Neural progenitor cell (in vitro differentiated cells): ENCODE data around the gene KRTAP9-8.

Experiments
- EZH2 ChIP-seq: fragments of 200-600 bp; sonication (generic); IDR thresholded peaks from 2 replicates; pipeline ENCODE4 v1.6.1; 2017; ENCODE audit warnings: antibody characterized with exemption, mild to moderate bottlenecking, moderate library complexity
- EZH2phosphoT487 ChIP-seq: fragments of 200-600 bp; sonication (generic); IDR thresholded peaks from 2 replicates; pipeline ENCODE4 v1.6.1; 2017; ENCODE audit warnings: antibody characterized with exemption
- TF ChIP-seq, protein P1 (sequence below): fragments of 200-600 bp; sonication (generic); IDR thresholded peaks from 2 replicates; pipeline ENCODE4 v1.5.1; 2017; ENCODE audit warnings: antibody characterized with exemption, mild to moderate bottlenecking

DNA sequence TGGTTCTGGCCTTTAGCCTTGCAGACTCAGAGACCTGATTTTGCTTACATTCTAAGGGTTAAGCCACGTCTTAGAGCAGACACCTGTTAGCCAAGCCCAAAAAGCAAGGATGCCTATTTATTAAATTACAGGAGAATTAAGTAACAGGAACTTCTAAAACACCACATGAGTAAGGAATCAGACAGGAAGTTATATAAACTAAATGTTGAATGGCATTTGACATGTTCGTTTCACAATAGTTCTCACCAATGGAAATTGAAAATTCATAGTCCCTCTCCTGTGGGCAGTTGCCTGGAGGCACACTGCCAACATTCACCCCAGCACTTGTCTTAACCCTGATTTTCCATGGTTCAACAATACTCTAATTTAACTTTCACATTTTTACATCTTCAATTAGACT is 46.7 kb downstream of the KRTAP9-8 start:
- TF ChIP-seq, protein P1, sequence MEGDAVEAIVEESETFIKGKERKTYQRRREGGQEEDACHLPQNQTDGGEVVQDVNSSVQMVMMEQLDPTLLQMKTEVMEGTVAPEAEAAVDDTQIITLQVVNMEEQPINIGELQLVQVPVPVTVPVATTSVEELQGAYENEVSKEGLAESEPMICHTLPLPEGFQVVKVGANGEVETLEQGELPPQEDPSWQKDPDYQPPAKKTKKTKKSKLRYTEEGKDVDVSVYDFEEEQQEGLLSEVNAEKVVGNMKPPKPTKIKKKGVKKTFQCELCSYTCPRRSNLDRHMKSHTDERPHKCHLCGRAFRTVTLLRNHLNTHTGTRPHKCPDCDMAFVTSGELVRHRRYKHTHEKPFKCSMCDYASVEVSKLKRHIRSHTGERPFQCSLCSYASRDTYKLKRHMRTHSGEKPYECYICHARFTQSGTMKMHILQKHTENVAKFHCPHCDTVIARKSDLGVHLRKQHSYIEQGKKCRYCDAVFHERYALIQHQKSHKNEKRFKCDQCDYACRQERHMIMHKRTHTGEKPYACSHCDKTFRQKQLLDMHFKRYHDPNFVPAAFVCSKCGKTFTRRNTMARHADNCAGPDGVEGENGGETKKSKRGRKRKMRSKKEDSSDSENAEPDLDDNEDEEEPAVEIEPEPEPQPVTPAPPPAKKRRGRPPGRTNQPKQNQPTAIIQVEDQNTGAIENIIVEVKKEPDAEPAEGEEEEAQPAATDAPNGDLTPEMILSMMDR: no peak
- TF ChIP-seq EZH2 (no peak), EZH2phosphoT487 (no peak)
